Brain pericyte (primary cell): Measurements from ENCODE around the gene TMEM100.

Experiments
- DNase-seq: peaks from one replicate; pipeline ENCODE4 v3.0.0-alpha.2; 2012; ENCODE audit warnings: low read depth, low spot score

Gene TMEM100, protein sequence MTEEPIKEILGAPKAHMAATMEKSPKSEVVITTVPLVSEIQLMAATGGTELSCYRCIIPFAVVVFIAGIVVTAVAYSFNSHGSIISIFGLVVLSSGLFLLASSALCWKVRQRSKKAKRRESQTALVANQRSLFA

DNA sequence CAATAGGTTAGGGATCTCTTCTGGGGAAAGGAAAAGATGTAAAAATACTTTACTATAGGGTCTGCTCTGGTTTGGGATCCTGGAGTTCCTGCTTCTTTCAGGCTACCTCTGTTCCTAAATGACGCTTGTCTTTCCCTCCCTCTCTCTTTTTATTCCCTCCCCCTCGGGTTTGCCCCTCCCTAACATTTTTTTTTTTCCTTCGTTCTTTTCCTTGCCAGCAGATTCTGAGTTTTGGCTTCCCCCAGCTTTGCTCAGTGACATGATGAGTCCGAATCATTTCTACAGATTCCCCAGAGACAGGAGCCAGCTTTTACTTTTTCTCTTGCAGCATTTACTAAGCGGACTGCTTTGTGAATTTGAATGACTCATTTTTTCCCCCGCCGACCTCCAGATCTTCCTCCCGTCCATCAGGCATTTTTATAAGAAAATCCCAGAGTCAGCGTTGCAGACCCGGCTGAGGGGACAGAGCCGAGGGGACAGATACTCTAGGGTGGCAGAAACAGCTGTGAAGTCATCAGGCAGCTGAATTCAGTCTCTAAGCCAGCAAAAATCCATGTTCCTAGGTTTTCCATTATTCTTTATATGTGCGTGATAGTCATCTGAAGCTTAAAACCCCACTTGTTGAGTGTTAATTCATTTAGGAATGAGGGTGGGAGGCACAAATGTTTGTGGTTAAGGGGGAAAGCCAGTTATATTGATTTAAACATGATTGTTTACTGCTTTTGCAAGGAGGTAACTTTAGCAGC, at the start of gene TMEM100:
TSS of gene TMEM100 (minus strand) at position 123 of the 746 bp plus-strand sequence. CDS start 1,794 bp downstream, outside the sequence.
- DNase-seq: no peak

DNA sequence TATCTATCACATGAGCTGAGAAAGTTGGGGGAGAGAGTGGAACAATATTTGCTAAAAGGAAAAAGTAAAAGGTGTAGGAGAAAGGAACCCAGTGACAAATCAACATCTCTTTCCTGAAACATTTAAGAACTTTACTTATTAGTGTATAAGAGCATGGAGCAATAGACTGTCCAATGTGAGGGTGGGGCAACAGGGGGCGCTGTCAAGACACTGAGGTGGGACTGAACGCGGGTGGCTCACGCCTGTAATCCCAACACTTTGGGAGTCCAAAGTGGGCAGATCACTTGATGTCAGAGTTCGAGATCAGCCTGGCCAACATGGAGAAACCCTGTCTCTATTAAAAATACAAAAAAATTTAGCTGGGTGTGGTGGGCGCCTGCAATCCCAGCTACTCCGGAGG, 49.4 kb upstream of the TMEM100 start:
- no peak for DNase-seq

DNA sequence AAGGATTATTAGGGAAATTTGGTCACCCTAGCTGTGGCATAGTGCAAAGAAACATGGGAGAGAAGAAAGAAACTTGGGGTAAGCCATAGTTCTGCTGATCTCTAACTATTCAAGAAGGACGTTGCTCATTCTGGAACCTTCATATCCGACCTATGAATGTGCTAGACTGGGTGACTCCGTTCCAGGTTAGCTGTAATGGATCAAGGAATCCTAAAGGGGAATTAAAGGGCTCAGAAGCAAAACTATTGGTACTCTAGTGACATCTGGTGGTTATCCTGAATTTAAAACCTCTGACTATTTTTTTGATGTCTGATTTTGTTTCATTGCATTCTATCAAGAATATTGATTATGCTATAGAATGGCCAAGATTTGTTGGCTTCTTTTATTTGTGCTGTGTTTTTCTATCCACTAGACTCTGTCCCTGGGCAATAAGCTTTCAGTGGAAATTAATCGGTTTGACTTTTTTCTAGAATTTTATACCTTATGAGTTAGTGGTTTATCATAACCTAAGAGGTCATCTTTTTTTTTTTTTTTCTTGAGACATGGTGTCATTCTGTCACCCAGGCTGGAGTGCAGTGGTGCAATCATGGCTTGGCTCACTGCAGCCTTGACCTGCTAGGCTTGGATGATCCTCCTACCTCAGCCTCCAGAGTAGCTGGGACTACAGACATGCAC, 47.7 kb upstream of the TMEM100 start:
- DNase-seq: peak; percentile 16

DNA sequence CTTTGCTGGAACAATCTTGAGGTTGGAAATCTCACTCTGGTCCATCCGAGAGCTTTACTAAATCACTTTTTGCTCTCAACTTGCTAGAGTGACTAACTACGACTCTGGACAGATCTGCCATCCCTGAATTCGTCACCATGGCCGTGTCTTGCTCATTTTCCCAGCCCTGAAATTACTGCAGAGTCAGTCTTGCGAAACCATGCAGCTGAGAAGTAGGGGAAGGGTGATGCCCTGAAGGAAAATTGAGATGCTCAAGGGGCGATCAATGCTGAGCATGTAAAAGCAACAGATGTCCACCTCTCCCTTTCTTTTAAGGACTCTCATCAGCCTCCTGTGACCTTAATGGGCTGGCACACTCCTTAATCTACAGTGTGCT, 46.9 kb upstream of the TMEM100 start:
- no peak for DNase-seq

DNA sequence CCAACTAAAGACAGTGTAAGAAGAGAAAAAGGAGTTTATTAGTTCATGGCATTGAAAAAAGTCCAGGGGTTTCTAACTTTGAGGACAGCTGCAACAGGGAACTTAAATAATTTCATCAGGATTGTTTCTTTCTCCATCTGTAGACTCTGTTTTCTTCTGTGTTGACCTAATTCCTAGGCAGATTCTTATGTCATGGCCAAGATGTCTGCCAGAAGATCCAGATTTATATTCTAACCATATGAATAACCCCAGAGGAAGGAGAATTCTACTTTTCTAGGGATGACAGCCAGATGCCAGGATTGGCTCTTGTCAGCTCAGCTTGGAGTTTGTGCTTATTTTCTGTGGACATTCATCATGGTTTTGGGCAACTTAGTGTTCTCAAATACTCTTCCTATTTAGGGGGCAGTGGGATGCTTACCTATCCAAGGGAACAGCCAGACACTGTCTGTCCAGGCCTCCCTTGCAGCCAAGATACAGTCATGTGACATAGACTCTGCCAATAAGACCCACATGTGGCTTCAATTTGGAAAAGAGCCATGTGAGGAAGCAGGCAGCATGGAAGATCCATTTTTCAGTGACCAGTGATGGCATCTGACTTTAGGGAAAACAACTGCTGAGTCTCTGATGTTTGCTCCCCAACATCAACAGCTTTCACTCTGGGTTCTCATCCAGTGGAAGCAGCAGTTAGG, 46.4 kb upstream of the TMEM100 start:
- no peak for DNase-seq

DNA sequence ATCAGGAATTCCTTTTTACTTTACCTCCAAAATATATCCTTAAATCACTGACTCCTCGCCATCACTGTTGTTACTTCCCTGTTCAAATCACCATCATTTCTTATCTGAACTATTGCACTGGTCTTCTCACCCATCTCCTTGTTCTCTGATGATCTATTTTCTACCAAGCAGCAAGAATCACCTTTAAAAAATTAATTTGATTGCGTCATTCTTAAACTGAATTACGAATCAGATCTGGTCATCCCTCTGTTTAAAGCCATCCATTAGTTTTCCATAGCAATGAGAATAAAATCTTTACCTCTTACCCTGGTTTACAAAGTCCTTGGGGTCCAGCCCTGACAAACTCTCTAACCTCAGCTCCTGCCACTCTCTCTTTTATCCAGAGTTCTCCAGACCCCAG, 42.8 kb upstream of the TMEM100 start:
- DNase-seq: no peak

DNA sequence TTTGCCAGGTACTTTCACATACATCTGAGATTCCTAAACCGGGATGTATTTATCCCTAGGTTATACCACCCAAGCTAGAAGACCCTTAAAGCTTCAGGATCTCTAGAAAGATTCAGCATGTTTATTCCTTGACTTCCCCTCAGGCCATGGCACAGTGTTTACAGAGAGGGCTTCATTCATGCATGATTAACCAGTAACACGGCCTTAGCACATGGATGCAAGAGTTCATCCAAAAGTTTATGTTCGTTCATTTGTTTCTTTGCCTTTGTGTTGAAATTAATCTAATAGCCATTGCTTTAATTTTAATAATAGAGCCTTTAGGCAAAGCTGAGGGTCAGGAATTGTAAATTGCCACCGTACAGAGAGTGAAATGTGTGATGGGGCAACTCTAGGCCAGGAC, 41.9 kb upstream of the TMEM100 start:
- no peak for DNase-seq

DNA sequence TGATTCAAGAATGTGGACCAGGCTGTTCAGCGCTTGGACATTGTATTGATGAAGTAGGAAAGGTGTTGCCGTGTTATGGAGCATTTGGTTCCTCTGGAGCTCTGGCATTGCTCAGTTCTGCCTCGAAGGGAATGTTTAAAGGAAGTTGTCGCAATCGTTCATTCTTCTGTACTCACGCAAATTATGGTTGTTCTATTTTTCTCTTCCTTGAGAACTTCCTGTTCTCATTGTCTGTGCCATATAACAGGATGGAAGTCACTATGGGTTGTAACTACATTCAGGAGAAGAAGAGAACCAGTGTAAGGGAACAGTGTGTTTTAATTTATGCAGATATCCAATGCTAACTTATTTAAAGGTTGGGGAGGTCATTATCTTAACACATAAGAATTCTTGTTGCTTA, 41.2 kb upstream of the TMEM100 start:
- DNase-seq: no peak

DNA sequence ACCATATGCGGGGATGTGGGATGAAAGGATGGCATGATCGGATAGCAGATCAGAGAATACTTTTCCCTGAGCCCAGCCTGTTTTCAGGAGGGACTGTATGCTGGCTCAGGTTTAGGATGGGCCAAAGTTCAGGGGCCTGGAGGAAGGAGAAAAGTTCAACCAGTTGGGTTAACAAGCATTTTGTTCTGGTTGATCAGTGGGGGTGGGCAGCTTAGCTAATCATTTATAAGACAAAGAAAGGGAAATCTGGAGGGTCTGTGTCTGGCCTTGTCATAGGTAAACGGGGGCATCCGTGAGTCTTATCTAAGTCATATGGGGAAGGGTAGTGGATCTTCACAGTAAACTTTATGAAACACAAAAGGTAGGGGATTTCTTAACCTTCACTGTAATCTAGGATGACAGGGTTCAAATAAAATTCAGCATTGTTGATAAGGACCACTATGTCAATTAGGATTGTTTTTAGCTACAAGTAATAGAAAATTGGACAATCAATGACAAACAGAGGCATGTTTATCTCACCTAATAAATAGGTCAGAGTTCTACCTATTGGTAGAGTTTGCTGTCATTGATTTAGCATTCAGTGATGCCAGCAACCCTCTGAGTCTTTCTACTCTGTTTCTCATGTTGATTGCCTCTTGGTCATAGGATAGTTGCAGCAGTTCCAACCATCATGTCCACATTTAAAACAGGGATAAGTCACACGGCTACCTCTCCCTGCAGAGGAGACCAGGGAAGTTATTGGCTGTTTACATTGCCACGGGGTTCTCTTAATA, 39.6 kb upstream of the TMEM100 start:
- no peak for DNase-seq

DNA sequence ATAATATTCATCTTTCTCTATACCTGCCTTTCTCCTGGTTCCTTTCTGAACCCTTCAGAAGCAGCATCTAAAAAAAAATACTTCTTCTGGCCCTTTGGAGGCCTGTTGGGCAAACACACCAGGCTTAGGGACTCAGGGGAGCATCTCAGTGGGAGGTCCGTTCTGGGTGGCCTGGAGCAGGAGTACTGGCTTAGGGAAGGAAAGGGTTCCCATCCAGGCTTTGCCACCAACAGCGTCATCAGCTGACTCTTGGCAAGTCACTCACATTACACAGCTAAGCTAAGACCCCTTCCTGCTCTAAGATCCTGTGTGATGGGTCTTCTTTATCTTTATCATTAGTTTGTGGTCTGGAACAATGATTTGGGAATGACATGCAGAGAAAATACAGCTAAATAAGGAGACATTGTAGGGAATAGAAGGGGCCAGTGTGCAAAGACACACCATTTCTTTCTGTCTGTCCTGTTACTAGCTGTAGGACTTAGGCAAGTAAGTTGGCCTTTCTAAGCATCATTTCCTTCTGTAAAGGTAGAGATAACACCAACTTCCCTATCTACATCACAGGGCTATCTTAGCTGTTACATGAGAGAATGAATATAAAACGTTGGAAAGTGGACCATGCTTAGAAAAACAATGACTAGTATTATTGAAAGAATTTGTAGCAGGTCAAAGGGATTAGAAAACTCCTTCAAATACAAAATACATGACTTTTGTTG, 38.1 kb upstream of the TMEM100 start:
- DNase-seq: no peak

DNA sequence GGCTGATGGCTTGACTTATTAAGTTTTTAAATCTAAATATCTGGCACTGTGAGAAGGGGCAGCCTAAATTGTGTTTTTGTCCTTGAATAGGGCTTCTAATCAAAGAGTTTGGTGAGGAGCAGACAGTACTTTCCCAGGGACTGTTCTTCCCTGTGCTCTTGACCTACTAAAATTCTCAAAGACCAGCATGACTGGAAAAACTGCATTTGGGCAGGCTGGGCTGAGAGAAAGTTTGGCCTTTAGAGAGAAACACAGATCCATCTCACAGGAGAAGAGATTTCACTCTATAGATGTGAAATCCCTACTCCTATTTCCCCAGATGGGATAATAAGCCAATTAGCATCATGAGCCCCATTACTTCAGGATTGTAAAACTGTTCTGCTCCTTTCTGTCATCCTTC, 35.5 kb upstream of the TMEM100 start:
- DNase-seq: no peak

DNA sequence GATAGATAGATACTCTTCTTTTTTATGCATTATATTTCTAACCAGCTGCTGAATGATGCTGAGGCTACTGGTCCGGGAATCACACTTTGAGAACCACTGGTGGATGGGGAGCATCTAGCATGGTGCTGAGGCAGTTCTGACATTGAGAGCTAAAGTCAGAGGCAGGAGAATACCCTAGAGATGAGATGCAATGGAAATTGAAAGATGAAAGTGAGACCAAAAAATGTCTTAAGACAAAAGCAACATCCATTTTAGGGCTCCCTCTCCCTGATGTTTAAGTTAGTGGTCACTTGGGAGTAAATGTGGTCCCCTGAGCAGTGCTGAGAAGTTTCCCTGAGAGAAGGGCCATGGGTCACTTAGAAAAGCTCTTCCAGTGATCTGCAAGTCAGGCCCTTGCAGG, 35.0 kb upstream of the TMEM100 start:
- no peak for DNase-seq

DNA sequence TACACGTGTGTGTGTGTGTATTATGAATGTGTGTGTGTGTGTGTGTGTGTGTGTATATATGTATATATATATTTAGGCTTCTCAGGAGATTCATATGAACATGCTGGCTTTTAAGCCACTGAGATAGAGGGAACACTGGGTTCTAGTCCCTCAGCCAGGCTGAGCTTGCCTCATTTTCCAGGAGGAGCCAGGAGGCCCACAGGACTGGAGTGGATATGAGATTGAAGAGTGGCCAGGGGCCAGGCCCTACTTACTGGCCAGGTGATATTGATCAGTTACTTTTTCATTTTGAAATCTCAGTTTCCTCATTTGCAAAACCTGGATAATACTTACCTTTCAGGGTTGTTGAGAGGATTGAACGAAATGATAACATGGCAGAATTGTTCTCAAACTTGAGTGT, 34.0 kb upstream of the TMEM100 start:
- DNase-seq: no peak

DNA sequence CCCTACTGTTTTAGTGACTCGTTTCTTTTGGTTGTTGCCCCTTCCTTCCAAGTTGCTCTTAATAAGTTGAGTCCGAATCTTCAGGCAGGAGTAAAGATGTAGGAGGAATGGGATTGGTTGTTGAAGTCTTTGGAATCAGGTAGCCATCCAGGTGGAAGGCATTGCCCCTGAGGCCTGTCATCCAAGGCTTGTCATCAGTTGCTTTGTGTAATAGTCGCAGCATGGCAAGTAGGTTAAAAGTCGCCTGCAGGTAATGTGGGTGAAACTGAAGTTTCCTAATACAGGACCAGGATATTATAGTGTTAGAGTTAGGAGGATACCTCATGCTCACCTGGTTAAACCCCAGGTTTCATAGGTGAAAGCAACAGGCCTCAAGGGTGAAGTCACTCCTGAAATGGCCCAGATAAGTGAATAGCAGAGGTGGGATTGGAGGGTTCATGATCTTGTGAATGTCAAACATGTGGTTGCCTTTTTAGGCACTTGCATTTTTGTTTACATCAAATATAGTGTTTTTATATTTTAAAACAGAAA, 29.1 kb upstream of the TMEM100 start:
- DNase-seq: no peak

DNA sequence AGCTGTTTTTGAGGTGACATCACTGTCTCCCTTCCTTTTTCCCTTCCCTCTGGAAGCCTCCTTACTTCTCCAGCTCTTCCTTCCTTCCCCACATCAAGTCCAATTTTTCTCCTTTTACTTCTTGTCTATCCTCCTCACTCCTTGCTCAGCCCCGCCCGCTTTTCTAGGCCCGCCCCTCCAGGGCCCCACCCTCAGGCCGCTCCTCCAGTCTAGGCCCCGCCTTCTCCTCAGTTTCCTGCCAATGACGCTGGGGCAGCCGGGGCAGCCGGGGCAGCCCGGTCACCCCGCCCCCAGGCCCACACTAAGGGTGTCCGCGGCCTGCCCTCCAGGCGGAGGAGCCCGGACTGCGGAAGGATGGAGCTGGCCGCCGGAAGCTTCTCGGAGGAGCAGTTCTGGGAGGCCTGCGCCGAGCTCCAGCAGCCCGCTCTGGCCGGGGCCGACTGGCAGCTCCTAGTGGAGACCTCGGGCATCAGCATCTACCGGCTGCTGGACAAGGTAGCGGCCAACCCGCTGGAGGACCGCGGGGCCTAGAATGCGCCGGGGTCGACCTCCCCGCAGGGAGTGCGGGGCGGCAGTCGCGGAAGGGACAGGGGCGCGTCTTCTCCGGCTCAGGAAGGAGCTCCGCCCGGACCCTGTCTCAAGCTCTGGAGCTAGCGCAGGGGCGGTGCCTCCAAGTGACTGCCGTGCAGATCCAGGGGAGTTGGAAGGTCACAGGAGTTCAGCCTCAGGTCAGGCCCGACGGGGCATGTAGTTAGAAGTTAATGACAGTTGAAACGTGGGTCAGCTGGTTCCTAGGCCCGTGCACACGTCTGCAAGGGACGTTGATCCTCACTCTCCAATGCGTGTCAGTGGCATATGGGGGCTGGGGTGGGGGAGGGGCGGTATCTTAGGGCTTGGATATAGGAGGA, 28.3 kb upstream of the TMEM100 start, which contains the start of gene PCTP:
TSS of gene PCTP (plus strand) at position 302 of the 908 bp plus-strand sequence. CDS start at position 355, 53 bp downstream.
- DNase-seq: peak; percentile 66

DNA sequence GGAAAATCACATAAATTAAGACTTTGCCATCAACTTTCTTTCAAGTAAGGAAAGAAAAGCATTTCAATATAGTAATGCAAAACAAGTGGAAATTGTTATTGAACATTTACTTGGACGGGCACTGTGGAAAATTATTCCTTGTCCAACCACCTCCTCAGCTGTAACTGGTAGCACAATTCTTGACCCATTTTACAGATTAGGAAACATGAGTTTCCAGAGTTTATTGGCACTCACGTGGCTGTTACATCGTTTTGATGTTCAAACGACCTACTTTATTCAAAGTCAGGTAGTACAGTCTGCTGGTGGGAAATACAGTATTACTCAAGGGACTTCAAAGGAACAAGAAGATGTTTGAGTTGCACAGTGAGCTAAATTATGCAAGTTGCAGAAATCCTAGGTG, 27.3 kb upstream of the TMEM100 start:
- DNase-seq: no peak

DNA sequence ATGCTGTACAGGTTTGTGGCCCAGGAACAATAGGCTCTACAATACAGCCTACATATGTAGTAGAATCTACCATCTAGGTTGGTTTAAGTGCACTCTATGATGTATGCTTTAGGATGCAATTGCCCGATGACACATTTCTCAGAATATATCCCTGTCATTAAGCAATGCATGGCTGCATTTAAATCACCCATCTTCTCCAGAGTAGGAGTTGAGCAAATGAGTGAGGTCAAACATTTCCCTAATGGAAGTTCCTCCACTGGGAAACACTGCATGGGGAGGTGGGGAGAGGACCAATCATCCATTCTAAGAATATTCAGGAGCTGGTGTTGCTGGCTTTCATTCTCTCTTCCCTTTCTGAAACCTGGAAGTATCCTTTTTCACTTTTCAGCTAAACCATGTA, 26.2 kb upstream of the TMEM100 start:
- DNase-seq: no peak

DNA sequence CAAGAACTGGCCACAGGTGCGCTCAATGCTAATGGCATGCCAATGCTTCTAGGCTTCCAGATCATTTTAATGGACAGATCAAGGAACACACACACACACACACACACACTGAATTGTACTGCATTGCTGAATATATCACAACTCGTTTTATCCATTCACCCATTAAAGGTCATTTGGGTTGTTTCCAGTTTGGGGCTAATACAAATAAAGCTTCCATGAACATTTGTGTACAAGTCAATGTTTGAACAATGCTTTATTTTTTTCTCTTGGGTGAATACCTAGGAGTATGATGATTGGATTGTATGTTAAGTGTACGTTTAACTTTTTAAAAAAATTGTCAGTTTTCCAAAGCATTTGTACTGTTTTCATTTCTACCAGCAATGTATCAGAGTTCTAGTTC, 24.5 kb upstream of the TMEM100 start:
- DNase-seq: no peak

DNA sequence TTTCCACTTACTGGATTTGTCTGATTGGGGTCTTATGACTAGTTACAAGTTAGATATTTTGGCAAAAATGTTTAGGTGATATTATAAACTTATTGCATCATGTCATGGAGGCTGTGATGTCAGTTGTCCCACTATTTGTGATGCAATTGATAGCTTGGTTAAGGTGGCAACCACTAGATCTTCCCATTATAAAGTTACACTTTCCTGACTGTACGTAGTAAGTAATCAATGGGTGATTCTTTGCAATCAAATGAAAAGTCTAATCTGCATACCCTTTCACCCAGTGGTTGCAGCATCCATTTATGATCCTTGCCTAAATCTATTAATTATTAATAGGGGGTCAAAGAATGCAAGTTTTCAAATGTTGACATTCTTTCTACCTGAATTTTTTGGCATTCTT, 23.8 kb upstream of the TMEM100 start:
- DNase-seq: no peak

DNA sequence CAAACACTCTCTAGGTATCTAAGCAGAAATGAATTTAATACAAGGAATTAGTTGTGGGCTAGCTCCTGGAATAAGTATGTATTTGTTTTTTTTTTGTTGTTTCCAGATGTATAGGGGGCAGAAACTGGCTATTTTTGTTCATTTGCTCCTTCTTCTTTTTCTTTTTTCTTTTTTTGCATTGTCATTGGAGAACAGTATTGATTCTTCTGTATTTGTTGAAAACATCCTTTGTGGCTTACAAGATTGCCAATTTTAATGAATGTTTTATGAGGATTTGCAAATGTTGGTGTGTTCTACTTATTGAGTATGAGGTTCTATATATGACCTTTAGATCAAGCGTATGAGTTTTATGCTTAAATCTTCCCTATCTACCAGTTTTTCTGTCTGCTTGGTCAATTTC, 22.6 kb upstream of the TMEM100 start:
- no peak for DNase-seq
